ENCODE data around the gene PFKP. TPM values are rescaled to one million over a fixed set of nuclear protein-coding genes. Genes with fewer than 3 reads are reported as not detected.

PFKP gene
- total RNA-seq, 1 donor from 2014 or later = 24.2 TPM

DNA sequence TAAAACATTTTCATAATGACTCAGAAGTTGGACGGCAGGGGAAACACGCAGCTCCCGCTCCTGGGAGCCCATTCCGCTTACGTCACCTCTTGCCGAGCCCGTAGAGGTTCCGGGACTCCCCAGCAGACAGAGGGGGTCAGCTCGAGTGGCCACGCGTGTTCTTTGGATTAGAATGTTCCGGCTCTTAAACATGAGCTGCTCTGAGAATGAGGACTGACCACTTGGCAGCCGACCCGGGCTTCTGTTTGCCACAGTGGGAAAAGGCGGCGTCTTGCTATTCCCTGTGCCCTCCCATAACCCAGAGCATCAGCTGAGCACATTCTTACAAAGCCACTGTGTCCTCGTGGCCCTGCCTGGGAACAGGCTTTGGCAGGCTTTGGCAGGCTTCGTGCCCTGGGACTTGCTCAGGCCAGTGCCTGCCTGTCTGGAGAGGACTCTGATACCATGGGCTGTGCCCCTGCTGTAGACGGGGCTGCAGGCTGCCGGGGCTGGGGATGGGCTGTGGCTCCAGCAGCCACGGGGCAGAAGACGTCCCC lies 40.1 kb downstream of the PFKP start:
- no peaks in the 10 kb centered on the region for H3K27me3 Mint-ChIP-seq (ENCODE audit: unreplicated experiment)
- no peak for DNase-seq
- TF ChIP-seq, protein P1, sequence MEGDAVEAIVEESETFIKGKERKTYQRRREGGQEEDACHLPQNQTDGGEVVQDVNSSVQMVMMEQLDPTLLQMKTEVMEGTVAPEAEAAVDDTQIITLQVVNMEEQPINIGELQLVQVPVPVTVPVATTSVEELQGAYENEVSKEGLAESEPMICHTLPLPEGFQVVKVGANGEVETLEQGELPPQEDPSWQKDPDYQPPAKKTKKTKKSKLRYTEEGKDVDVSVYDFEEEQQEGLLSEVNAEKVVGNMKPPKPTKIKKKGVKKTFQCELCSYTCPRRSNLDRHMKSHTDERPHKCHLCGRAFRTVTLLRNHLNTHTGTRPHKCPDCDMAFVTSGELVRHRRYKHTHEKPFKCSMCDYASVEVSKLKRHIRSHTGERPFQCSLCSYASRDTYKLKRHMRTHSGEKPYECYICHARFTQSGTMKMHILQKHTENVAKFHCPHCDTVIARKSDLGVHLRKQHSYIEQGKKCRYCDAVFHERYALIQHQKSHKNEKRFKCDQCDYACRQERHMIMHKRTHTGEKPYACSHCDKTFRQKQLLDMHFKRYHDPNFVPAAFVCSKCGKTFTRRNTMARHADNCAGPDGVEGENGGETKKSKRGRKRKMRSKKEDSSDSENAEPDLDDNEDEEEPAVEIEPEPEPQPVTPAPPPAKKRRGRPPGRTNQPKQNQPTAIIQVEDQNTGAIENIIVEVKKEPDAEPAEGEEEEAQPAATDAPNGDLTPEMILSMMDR (IDR thresholded peaks at IDR 0.05; ENCODE audit: partially characterized antibody, unreplicated experiment) = no peak
- peaks cover 3% of the 10 kb centered on the region for H3K36me3 Mint-ChIP-seq (ENCODE audit: unreplicated experiment)
- H3K9me3 Mint-ChIP-seq (ENCODE audit: unreplicated experiment) = peaks cover 1% of the 10 kb centered on the region
- H3K27ac Mint-ChIP-seq (ENCODE audit: unreplicated experiment) = no peak overlapping the region
- no peaks in the 10 kb centered on the region for H3K4me1 Mint-ChIP-seq (ENCODE audit: low read depth, unreplicated experiment)
- H3K4me3 Mint-ChIP-seq (ENCODE audit: unreplicated experiment) = no peak overlapping the region

DNA sequence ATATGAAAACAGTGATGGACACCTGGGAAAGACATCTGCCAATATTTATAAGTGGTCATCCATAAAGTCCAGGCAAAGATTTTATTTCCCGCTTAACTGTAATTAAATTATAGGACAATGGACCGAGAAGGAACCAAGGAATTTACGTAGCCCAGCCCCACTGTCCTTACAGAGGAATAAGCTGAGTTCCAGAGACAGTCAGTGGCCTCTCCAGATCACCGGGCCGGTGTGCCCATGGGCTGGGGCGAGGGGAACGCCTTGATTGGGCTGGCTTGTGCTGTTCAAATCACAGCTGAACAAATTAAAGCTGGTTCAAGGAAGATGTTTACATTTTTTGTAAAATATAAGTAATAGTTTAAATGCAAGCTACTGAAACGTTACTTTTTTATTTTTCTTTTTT lies 40.7 kb downstream of the PFKP start:
- Mint-ChIP-seq H3K4me3 (ENCODE audit: unreplicated experiment) (no peak overlapping the region), H3K4me1 (ENCODE audit: low read depth, unreplicated experiment) (no peaks in the 10 kb centered on the region), H3K27ac (ENCODE audit: unreplicated experiment) (no peak overlapping the region), H3K9me3 (ENCODE audit: unreplicated experiment) (peaks cover 1% of the 10 kb centered on the region), H3K36me3 (ENCODE audit: unreplicated experiment) (peaks cover under 1% of the 10 kb centered on the region), H3K27me3 (ENCODE audit: unreplicated experiment) (no peaks in the 10 kb centered on the region)
- no peak for DNase-seq
- TF ChIP-seq, protein P1 (IDR thresholded peaks at IDR 0.05; ENCODE audit: partially characterized antibody, unreplicated experiment) = no peak

DNA sequence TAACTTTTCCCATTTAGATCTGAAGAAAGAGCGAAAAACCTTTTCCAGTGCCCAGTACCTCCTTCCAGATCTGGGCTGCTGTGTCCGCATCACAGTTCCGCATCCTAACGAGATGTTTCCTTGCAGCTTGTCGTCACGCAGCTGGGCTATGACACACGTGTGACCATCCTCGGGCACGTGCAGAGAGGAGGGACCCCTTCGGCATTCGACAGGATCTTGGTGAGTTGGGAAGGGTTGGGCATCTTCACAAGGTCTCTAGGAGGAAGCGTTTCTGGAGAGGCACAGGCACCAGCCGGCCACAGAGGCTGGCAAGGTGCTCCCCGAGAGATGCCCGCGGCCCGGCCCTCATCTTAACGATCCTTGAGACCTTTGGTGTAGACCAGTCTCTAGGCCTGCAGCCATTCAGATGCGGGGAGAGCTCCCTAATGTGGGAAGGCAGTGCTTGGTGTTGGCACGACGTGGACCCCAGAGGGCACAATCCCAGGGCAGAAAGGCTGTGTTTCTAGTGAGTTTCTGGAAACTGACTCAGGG lies 41.3 kb downstream of the PFKP start:
- Mint-ChIP-seq H3K4me1 (ENCODE audit: low read depth, unreplicated experiment) (no peaks in the 10 kb centered on the region), H3K27ac (ENCODE audit: unreplicated experiment) (no peak overlapping the region), H3K27me3 (ENCODE audit: unreplicated experiment) (no peaks in the 10 kb centered on the region), H3K9me3 (ENCODE audit: unreplicated experiment) (peaks cover 1% of the 10 kb centered on the region), H3K4me3 (ENCODE audit: unreplicated experiment) (no peak overlapping the region), H3K36me3 (ENCODE audit: unreplicated experiment) (no peaks in the 10 kb centered on the region)
- TF ChIP-seq, protein P1 (IDR thresholded peaks at IDR 0.05; ENCODE audit: partially characterized antibody, unreplicated experiment) = no peak
- DNase-seq = no peak

DNA sequence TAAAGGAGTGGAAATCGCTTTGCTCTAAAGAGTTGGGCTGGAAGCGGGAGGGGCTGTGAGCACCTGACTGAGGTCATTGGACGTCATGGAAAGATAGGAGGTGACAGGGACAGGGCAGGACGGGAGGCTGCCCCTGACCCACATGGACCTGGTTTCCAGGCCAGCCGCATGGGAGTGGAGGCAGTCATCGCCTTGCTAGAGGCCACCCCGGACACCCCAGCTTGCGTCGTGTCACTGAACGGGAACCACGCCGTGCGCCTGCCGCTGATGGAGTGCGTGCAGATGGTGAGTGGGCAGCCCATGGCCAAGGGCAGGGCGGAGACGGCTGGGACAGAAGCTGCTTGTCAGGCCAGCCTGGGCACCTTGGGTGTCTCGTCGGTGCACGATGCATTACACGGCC lies 41.8 kb downstream of the PFKP start:
- H3K4me1 Mint-ChIP-seq (ENCODE audit: low read depth, unreplicated experiment) = no peaks in the 10 kb centered on the region
- H3K27me3 Mint-ChIP-seq (ENCODE audit: unreplicated experiment) = no peaks in the 10 kb centered on the region
- TF ChIP-seq, protein P1 (IDR thresholded peaks at IDR 0.05; ENCODE audit: partially characterized antibody, unreplicated experiment) = no peak
- no peaks in the 10 kb centered on the region for H3K36me3 Mint-ChIP-seq (ENCODE audit: unreplicated experiment)
- no peak overlapping the region for H3K4me3 Mint-ChIP-seq (ENCODE audit: unreplicated experiment)
- H3K27ac Mint-ChIP-seq (ENCODE audit: unreplicated experiment) = no peak overlapping the region
- no peak for DNase-seq
- H3K9me3 Mint-ChIP-seq (ENCODE audit: unreplicated experiment) = peaks cover 1% of the 10 kb centered on the region

DNA sequence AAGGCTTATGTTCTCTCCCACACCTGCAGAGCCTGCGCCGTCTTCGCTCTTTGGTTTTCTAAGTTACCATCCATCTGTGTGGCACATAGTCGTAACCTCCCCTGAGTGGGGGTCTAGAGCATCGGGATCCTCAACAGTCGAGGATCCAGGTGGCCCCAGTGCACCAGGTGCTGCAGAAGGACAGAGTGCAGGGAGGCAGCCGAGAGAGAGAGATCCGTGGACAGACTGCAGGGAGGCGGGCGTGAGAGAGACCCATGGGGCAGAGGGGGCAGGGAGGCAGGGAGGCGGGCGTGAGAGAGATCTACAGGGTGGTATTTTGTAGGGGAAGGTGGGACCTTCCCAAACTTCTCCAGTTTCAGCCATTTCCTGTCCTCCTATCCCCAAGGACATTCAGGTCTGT lies 42.3 kb downstream of the PFKP start:
- H3K4me3 Mint-ChIP-seq (ENCODE audit: unreplicated experiment) = no peak overlapping the region
- H3K27me3 Mint-ChIP-seq (ENCODE audit: unreplicated experiment) = no peaks in the 10 kb centered on the region
- no peak for DNase-seq
- H3K27ac Mint-ChIP-seq (ENCODE audit: unreplicated experiment) = no peak overlapping the region
- H3K36me3 Mint-ChIP-seq (ENCODE audit: unreplicated experiment) = no peaks in the 10 kb centered on the region
- no peaks in the 10 kb centered on the region for H3K4me1 Mint-ChIP-seq (ENCODE audit: low read depth, unreplicated experiment)
- H3K9me3 Mint-ChIP-seq (ENCODE audit: unreplicated experiment) = peaks cover 1% of the 10 kb centered on the region
- TF ChIP-seq, protein P1 (IDR thresholded peaks at IDR 0.05; ENCODE audit: partially characterized antibody, unreplicated experiment) = no peak

Measured in glutamatergic neuron (in vitro differentiated cells).